ENCODE measurements around the gene ATXN3.

GRCh38 chr14:92033906-92034687 is 72.3 kb downstream of the ATXN3 start:
- TF ChIP-seq CTCF (tag by site-specific recombination; IDR thresholded peaks at IDR 0.05) (no peak), ZNF223 (tag by site-specific recombination; IDR thresholded peaks at IDR 0.05) (no peak), TCF7L2 (IDR thresholded peaks at IDR 0.05; ENCODE audit: borderline replicate concordance, low read depth, low read length) (no peak), ZNF785 (tag by site-specific recombination; IDR thresholded peaks at IDR 0.05) (no peak)
